Measurements from ENCODE around the gene TACR1. TPM values are rescaled to one million over a fixed set of nuclear protein-coding genes. Genes with fewer than 3 reads are reported as not detected.
"Not testable (repeated sequence)": the region's sequence is repeated elsewhere in the genome, so short reads cannot be mapped to it uniquely, and the experiment has no call there.

The TACR1 gene
- total and polyA plus RNA-seq, 2 of the 4 experiments (the other 2 are of a cell fraction) = under 0.01 to 0.09 TPM

DNA sequence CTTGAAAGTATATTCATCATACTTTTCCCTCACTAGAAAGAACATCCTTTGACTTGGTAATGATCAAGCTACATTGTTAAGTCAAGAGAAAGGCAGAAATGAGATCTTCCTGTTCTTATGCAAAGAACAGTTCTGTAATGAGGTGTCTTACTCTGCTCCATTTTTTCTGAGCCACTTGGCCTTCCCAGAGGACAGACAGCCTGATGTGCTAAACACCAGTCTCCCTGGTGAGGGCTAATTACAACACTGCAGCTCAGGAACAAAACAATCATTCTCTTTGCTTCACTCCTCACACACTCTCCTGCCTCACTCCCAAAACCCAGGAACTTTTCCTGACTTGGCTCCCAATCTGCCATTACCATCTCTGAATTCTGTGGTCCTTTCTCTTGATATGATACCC, 25.6 kb downstream of the TACR1 start:
- ATAC-seq (ENCODE audit: low read depth) (no peak), DNase-seq (no peak)
- H3K56ac ChIP-seq (ENCODE audit: extremely low read depth, insufficient read depth, low read length) = no peak overlapping the region
- no peak overlapping the region for H2AK5ac ChIP-seq (ENCODE audit: low read depth, low read length)
- CTCF ChIA-PET = no interaction called here
- no peak overlapping the region for H3K4me2 ChIP-seq (ENCODE audit: low read depth, low read length)
- H4K20me1 ChIP-seq (ENCODE audit: insufficient read depth, low read length) = no peaks in the 10 kb centered on the region
- H2AK9ac ChIP-seq (replicated peaks; ENCODE audit: low read depth, low read length, poor library complexity) = no peak overlapping the region
- no peaks in the 10 kb centered on the region for H3K9me3 ChIP-seq (ENCODE audit: control insufficient read depth, insufficient read depth, low read length)
- H2BK120ac ChIP-seq (ENCODE audit: low read depth, low read length) = no peak overlapping the region
- no peak overlapping the region for H4K5ac ChIP-seq (ENCODE audit: low read depth, low read length)
- no peak overlapping the region for H3K9ac ChIP-seq (ENCODE audit: low read depth, low read length)
- intact Hi-C loops (cut with micrococcal nuclease) (no loop called here), dilution Hi-C loops (cut with HindIII; ENCODE audit: low sequenced_read_pairs, unreplicated experiment) (no loop called here), in situ Hi-C loops (cut with MboI; ENCODE audit: low sequenced_read_pairs) (no loop called here)
- H4K91ac ChIP-seq (ENCODE audit: insufficient read depth, low read depth, low read length) = no peak overlapping the region
- H2AFZ ChIP-seq (replicated peaks; ENCODE audit: low read length, poor library complexity) = no peak overlapping the region
- no peak overlapping the region for H3K18ac ChIP-seq (ENCODE audit: low read depth, low read length)
- POLR2A ChIA-PET (ENCODE audit: unreplicated experiment) = no interaction called here
- no peak overlapping the region for H3K27ac ChIP-seq (ENCODE audit: insufficient read depth, low read length)
- H3K36me3 ChIP-seq (ENCODE audit: control insufficient read depth, insufficient read depth, low read length) = no peaks in the 10 kb centered on the region
- no peak overlapping the region for H3K4me3 ChIP-seq (ENCODE audit: insufficient read depth, low read depth, low read length)
- H3K79me1 ChIP-seq (ENCODE audit: low read depth in 1 of 2, low read length in 2 of 2) = no peaks in the 10 kb centered on the region
- TF ChIP-seq MAZ (IDR thresholded peaks at IDR 0.05; ENCODE audit: borderline replicate concordance, low read depth, low read length) (no peak), RAD21 (IDR thresholded peaks at IDR 0.05; ENCODE audit: low read length) (no peak), CEBPB (IDR thresholded peaks at IDR 0.05; ENCODE audit: low read depth, low read length) (no peak), RFX5 (IDR thresholded peaks at IDR 0.05; ENCODE audit: low read depth, low read length) (no peak)
- no peak overlapping the region for H2BK20ac ChIP-seq (ENCODE audit: low read depth, low read length)
- H4K8ac ChIP-seq (ENCODE audit: low read depth in 2 of 2, low read length in 2 of 2) = no peak overlapping the region
- H3K14ac ChIP-seq (replicated peaks; ENCODE audit: low read depth, low read length) = no peak overlapping the region
- H2BK15ac ChIP-seq (ENCODE audit: low read depth, low read length) = no peak overlapping the region
- H3K4me1 ChIP-seq (ENCODE audit: control insufficient read depth, insufficient read depth, low read length) = no peaks in the 10 kb centered on the region
- no peaks in the 10 kb centered on the region for H3K9me1 ChIP-seq (ENCODE audit: insufficient read depth, low read length)
- peaks cover 3% of the 10 kb centered on the region; the same call in 1 of the 2 replicates for H3K27me3 ChIP-seq (ENCODE audit: control insufficient read depth, insufficient read depth, low read length)
- H3K4ac ChIP-seq (ENCODE audit: low read depth, low read length) = no peak overlapping the region
- no peak overlapping the region for H3K23ac ChIP-seq (ENCODE audit: low read depth, low read length)
- H2BK5ac ChIP-seq (ENCODE audit: low read depth, low read length, poor library complexity, severe bottlenecking) = no peak overlapping the region
- no TSS peak for BruUV-seq (replicated peaks)

DNA sequence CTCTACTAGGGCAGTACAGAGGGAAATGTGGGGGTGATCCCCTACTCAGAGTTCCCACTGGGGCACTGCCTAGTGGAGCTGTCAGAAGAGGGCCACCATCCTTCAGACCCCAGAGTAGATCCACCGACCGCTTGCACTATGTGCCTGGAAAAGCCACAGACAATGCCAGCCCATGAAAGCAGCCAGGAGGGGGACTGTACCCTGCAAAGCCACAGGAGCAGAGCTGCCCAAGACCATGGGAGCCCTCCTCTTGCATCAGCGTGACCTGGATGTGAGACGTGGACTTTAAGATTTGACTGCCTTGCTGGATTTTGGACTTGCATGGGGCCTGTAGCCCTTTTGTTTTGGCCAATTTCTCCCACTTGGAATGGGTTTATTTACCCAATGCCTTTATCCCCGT, 27.9 kb downstream of the TACR1 start:
- intact Hi-C loops (cut with micrococcal nuclease); H3K79me1 ChIP-seq (ENCODE audit: low read depth in 1 of 2, low read length in 2 of 2); H2BK15ac ChIP-seq (ENCODE audit: low read depth, low read length); H3K4me2 ChIP-seq (ENCODE audit: low read depth, low read length); H4K8ac ChIP-seq (ENCODE audit: low read depth in 2 of 2, low read length in 2 of 2); H3K36me3 ChIP-seq (ENCODE audit: control insufficient read depth, insufficient read depth, low read length); H4K5ac ChIP-seq (ENCODE audit: low read depth, low read length); H3K4ac ChIP-seq (ENCODE audit: low read depth, low read length); H3K27me3 ChIP-seq (ENCODE audit: control insufficient read depth, insufficient read depth, low read length); H2AK5ac ChIP-seq (ENCODE audit: low read depth, low read length); H3K9ac ChIP-seq (ENCODE audit: low read depth, low read length); H3K14ac ChIP-seq (replicated peaks; ENCODE audit: low read depth, low read length); H2AK9ac ChIP-seq (replicated peaks; ENCODE audit: low read depth, low read length, poor library complexity); H3K4me1 ChIP-seq (ENCODE audit: control insufficient read depth, insufficient read depth, low read length); H3K18ac ChIP-seq (ENCODE audit: low read depth, low read length); H3K27ac ChIP-seq (ENCODE audit: insufficient read depth, low read length); CTCF ChIA-PET; POLR2A ChIA-PET (ENCODE audit: unreplicated experiment); BruUV-seq (replicated peaks); H3K9me1 ChIP-seq (ENCODE audit: insufficient read depth, low read length); H3K56ac ChIP-seq (ENCODE audit: extremely low read depth, insufficient read depth, low read length); H2BK20ac ChIP-seq (ENCODE audit: low read depth, low read length); DNase-seq; dilution Hi-C loops (cut with HindIII; ENCODE audit: low sequenced_read_pairs, unreplicated experiment); H3K23ac ChIP-seq (ENCODE audit: low read depth, low read length); in situ Hi-C loops (cut with MboI; ENCODE audit: low sequenced_read_pairs); H2BK120ac ChIP-seq (ENCODE audit: low read depth, low read length); H4K91ac ChIP-seq (ENCODE audit: insufficient read depth, low read depth, low read length); H2BK5ac ChIP-seq (ENCODE audit: low read depth, low read length, poor library complexity, severe bottlenecking); H3K9me3 ChIP-seq (ENCODE audit: control insufficient read depth, insufficient read depth, low read length); H4K20me1 ChIP-seq (ENCODE audit: insufficient read depth, low read length); H2AFZ ChIP-seq (replicated peaks; ENCODE audit: low read length, poor library complexity); ATAC-seq (ENCODE audit: low read depth); H3K4me3 ChIP-seq (ENCODE audit: insufficient read depth, low read depth, low read length): not testable (repeated sequence)
- 100% methylated on average over 1 of the region's 5 CpGs; no CpG with 5 or more reads in 1 of the 2 experiments for WGBS, 2 experiments (ENCODE audit: extremely low coverage in 2 of 2, insufficient read length in 1 of 2)
